ENCODE results near the gene TSC22D2. TPM values are rescaled to one million over a fixed set of nuclear protein-coding genes. Genes with fewer than 3 reads are reported as not detected.

Gene TSC22D2
- total RNA-seq, 3 donors from 2014 or later: 12.1 to 19.8 (median 16.5) TPM

GRCh38 chr3:150385296-150386242 is 22.5 kb upstream of the TSC22D2 start:
- no peak for TF ChIP-seq CTCF (IDR thresholded peaks at IDR 0.05)
- TF ChIP-seq POLR2AphosphoS5 (IDR thresholded peaks at IDR 0.05): no peak
- no peak for TF ChIP-seq POLR2A (IDR thresholded peaks at IDR 0.05)
- Histone ChIP-seq H3K36me3 (no peaks in the 10 kb centered on the region), H3K4me1 (no peaks in the 10 kb centered on the region), H3K27ac (no peak overlapping the region), H3K9me3 (no peaks in the 10 kb centered on the region), H3K27me3 (no peaks in the 10 kb centered on the region), H3K4me3 (no peak overlapping the region)
- DNase-seq (ENCODE audit: low spot score in 2 of 2): no peak
- intact Hi-C loops (cut with DNase I; ENCODE audit: low total_unique reads): no loop called here

GRCh38 chr3:150388498-150389418 is 19.3 kb upstream of the TSC22D2 start:
- intact Hi-C loops (cut with DNase I; ENCODE audit: low total_unique reads): no loop called here
- TF ChIP-seq CTCF (IDR thresholded peaks at IDR 0.05) (no peak), POLR2AphosphoS5 (IDR thresholded peaks at IDR 0.05) (no peak), POLR2A (IDR thresholded peaks at IDR 0.05) (no peak)
- no peak overlapping the region for H3K27ac ChIP-seq
- no peaks in the 10 kb centered on the region for H3K36me3 ChIP-seq
- H3K4me1 ChIP-seq: no peaks in the 10 kb centered on the region
- H3K27me3 ChIP-seq: no peaks in the 10 kb centered on the region
- no peak for DNase-seq (ENCODE audit: low spot score in 2 of 2)
- H3K9me3 ChIP-seq: no peaks in the 10 kb centered on the region
- H3K4me3 ChIP-seq: no peak overlapping the region

GRCh38 chr3:150390087-150390486 is 18.0 kb upstream of the TSC22D2 start:
- no peak overlapping the region for H3K4me3 ChIP-seq
- no peaks in the 10 kb centered on the region for H3K27me3 ChIP-seq
- no peak for TF ChIP-seq POLR2AphosphoS5 (IDR thresholded peaks at IDR 0.05)
- TF ChIP-seq POLR2A (IDR thresholded peaks at IDR 0.05): no peak
- no peak for TF ChIP-seq CTCF (IDR thresholded peaks at IDR 0.05)
- DNase-seq (ENCODE audit: low spot score in 2 of 2): no peak
- no peaks in the 10 kb centered on the region for H3K4me1 ChIP-seq
- no peaks in the 10 kb centered on the region for H3K36me3 ChIP-seq
- intact Hi-C loops (cut with DNase I; ENCODE audit: low total_unique reads): loop anchor here (5.0 kb wide), 1 partner anchor 367 kb away; no protein-coding TSS in a partner anchor
- H3K27ac ChIP-seq: no peak overlapping the region
- H3K9me3 ChIP-seq: no peaks in the 10 kb centered on the region

- DNase-seq (ENCODE audit: low spot score in 2 of 2): no peak
- no peak for TF ChIP-seq POLR2A (IDR thresholded peaks at IDR 0.05)
- no peak for TF ChIP-seq POLR2AphosphoS5 (IDR thresholded peaks at IDR 0.05)
- no peak for TF ChIP-seq CTCF (IDR thresholded peaks at IDR 0.05)
- H3K4me1 ChIP-seq: no peaks in the 10 kb centered on the region
Measured at GRCh38 chr3:150391161-150391560, 16.9 kb upstream of the TSC22D2 start.

More at GRCh38 chr3:150391161-150391560, 16.9 kb upstream of the TSC22D2 start:
- Histone ChIP-seq H3K27ac (no peak overlapping the region), H3K27me3 (no peaks in the 10 kb centered on the region), H3K9me3 (no peaks in the 10 kb centered on the region), H3K36me3 (no peaks in the 10 kb centered on the region), H3K4me3 (no peak overlapping the region)
- intact Hi-C loops (cut with DNase I; ENCODE audit: low total_unique reads): loop anchor here (5.0 kb wide), 1 partner anchor 366 kb away; no protein-coding TSS in a partner anchor

Measured in breast epithelium (tissue), 4 donors.